Measurements from ENCODE around the gene TUFT1.
A peak's percentile ranks its signal among the peaks of the same experiment; 100 is the strongest.

TUFT1 gene

DNA sequence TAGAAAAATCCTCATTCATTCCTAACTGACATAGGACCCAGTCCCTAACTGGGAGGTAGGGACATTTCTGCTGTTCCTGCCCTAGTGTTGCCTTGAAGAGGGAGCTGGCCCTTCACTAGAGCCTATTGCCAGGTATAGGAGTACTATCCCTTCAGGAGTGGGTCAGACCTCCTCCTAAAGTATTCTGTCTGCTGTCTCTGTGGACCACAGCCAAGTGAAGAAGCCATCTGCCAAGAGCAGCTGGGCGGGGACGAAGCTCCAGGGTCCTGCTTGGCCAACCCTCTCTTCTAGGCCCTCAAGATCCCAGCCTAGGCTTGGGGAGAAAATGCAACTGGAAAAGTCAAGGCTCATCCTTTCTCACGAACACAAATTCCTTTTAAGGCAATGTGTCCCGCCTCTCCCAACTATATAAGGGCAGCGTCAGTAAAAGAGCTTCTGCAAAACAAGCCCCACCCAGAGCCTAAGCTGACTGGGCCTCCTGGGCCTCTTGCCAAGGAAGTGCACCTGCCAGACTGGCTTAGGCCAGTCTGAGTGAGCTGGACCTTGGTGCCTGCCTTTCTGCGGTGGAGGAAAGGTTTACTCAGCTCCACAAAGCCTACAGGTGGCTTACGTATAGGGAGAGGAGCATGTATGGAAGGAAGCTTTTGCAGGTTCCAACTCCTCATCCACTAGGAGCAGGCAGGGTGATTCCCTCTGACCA lies 638 bp upstream of the TUFT1 start:
- peak; percentile 60 for DNase-seq (ENCODE audit: extremely low read depth, low read depth)
- TF ChIP-seq, protein P1, sequence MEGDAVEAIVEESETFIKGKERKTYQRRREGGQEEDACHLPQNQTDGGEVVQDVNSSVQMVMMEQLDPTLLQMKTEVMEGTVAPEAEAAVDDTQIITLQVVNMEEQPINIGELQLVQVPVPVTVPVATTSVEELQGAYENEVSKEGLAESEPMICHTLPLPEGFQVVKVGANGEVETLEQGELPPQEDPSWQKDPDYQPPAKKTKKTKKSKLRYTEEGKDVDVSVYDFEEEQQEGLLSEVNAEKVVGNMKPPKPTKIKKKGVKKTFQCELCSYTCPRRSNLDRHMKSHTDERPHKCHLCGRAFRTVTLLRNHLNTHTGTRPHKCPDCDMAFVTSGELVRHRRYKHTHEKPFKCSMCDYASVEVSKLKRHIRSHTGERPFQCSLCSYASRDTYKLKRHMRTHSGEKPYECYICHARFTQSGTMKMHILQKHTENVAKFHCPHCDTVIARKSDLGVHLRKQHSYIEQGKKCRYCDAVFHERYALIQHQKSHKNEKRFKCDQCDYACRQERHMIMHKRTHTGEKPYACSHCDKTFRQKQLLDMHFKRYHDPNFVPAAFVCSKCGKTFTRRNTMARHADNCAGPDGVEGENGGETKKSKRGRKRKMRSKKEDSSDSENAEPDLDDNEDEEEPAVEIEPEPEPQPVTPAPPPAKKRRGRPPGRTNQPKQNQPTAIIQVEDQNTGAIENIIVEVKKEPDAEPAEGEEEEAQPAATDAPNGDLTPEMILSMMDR (IDR thresholded peaks at IDR 0.05; ENCODE audit: low read depth, low read length), result no peak

DNA sequence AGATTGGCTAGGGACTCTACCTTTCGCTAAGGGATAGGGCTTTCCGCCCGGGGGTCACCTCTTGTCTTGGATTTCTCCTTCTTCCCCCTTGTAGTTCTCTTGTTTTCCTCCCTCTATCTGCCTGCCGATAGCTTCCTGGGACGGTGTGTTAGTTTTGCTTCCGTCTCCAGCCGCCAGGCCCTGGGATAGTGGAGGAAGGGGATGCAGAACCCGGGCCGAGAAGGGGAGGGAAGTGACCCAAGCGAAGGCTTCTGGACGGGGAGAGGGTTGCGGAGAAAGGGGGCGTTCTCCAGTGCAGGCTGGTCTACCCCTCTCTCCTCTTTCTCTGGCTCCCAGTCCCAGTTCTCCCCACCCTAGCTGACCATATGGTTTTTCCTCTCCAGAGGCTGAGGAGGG lies 871 bp downstream of the TUFT1 start:
- no peak for DNase-seq (ENCODE audit: extremely low read depth, low read depth)
- TF ChIP-seq, protein P1 (IDR thresholded peaks at IDR 0.05; ENCODE audit: low read depth, low read length), result no peak

DNA sequence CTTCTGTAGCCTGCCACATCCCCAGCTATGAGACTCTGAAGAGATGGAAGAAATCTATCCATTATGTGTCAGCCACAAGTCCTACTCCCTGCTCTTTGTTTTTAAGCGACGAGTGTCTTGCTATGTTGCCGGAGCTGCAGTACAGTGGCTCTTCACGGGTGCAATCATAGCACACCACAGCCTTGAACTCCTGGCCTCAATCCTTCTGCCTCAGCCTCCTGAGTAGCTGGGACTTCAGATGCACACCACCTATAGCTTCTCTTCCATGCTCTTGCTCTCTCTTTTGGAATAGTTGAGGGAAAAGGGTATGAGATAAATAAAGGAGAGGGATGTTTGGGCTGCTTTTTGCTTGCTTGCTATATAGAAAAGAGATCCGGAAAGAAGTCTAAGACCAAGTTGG lies 1.6 kb downstream of the TUFT1 start:
- TF ChIP-seq, protein P1 (IDR thresholded peaks at IDR 0.05; ENCODE audit: low read depth, low read length), result no peak
- no peak for DNase-seq (ENCODE audit: extremely low read depth, low read depth)

DNA sequence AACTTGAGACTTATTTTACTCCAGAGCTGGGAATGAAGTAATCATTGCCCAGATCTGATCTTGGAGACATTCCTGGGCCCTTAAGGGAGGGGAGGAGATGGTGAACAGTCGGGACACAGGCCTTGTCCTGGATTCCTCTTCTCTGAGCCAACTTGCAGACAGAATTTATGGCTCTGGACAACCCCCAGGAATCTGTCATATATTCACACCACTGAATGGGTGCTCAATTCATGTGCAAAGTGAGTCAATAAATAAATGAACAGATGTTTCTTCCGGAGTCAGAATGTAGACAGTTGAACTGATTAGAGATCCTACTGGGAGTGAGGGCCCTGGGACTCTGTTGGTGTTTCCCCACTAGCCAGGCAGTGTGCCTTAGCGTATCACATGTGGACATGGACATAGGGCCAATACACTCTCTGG lies 2.6 kb downstream of the TUFT1 start:
- TF ChIP-seq, protein P1 (IDR thresholded peaks at IDR 0.05; ENCODE audit: low read depth, low read length), result no peak
- DNase-seq (ENCODE audit: extremely low read depth, low read depth), result no peak

DNA sequence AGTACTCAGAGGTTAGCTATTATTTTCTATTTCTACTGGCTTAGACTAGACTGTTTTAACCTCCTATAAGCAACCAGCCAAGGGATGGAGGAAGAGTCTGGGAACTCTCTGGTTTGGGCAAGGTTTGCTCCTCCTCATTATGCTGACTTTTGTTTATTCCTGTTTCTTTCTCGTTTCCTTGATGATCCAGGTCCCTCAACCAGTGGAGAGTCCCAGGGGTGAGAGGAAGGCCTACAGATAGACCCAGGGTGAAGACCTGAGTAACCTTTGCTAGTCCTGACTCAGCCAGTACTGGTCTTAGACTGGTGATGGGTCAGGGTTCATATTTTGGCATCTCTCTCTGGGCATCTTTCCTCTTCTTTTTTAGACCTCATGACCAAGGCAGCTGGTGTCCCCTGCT lies 5.4 kb downstream of the TUFT1 start:
- TF ChIP-seq, protein P1 (IDR thresholded peaks at IDR 0.05; ENCODE audit: low read depth, low read length), result no peak
- DNase-seq (ENCODE audit: extremely low read depth, low read depth), result no peak

DNA sequence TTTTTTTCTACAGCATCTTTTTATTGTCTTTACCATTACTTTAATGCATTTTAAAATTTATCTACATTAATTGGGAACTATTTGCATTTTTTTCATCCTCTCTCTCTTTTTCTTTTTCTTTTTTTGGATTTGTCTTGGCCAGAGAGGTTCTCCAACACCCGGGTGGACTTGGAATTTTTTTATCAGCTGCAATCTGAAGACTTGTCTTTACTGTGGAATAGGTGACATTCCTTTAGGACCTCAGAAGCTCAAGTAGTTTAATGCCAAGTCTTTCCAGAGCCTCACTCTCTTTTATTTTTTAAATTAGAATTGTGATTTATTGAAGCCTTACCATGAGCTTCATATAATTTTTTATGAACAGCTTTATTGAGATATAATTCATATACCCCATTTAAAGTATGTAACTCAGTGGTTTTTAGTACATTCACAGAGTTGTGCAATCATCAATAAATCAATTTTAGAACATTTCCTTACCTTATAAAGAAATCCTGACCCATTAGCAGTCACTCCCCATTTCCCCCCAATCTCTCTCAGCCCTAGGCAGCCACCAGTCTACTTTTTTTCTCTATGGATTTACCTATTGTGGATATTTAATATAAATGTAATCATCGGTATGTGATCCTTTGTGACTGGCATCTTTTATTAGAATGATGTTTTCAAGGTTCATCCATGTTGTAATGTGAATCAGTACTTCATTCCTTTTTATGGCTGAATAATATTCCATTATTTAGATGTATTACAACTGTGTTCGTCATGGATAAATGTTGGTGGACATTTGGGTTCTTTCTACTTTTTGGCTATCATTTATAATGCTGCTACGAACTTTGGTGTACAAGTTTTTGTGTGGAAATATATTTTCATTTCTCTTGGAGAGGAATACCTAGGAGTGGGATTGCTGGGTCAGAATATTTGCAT lies 6.2 kb downstream of the TUFT1 start:
- TF ChIP-seq, protein P1 (IDR thresholded peaks at IDR 0.05; ENCODE audit: low read depth, low read length), result no peak
- no peak for DNase-seq (ENCODE audit: extremely low read depth, low read depth)

All from AG09319 (cell line).